WERI-Rb-1 (cell line): ENCODE measurements around the gene CDC20.

Experiments
- DNase-seq: peaks from one replicate; pipeline ENCODE4 v3.0.0-alpha.2; 2020
- H3K27ac ChIP-seq: fragments of 250-450 bp; sonication (Bioruptor Pico); 2 replicates; pipeline ENCODE4 v1.5.1; 2020; ENCODE audit warnings: mild to moderate bottlenecking, moderate library complexity
- H3K27me3 ChIP-seq: fragments of 250-450 bp; sonication (Bioruptor Pico); 2 replicates; pipeline ENCODE4 v1.5.1; 2021; ENCODE audit warnings: mild to moderate bottlenecking, low read depth, moderate library complexity; ENCODE audit not compliant: insufficient read depth, severe bottlenecking
- H3K36me3 ChIP-seq: fragments of 250-450 bp; sonication (Bioruptor Pico); 2 replicates; pipeline ENCODE4 v1.5.1; 2020; ENCODE audit warnings: mild to moderate bottlenecking, moderate library complexity
- H3K4me3 ChIP-seq: 2 replicates; pipeline ENCODE4 v1.5.1; 2011; ENCODE audit warnings: low read depth, mild to moderate bottlenecking, control low read depth, low read length
- H3K9me3 ChIP-seq: fragments of 250-450 bp; sonication (Bioruptor Pico); 2 replicates; pipeline ENCODE4 v1.5.1; 2021; ENCODE audit warnings: mild to moderate bottlenecking, moderate library complexity; ENCODE audit not compliant: severe bottlenecking
- TF ChIP-seq, protein P1 (sequence below): IDR thresholded peaks from 2 replicates; pipeline ENCODE4 v1.5.1; 2011; ENCODE audit warnings: low read depth, mild to moderate bottlenecking, control low read depth, inconsistent platforms, low read length

CDC20 gene

DNA sequence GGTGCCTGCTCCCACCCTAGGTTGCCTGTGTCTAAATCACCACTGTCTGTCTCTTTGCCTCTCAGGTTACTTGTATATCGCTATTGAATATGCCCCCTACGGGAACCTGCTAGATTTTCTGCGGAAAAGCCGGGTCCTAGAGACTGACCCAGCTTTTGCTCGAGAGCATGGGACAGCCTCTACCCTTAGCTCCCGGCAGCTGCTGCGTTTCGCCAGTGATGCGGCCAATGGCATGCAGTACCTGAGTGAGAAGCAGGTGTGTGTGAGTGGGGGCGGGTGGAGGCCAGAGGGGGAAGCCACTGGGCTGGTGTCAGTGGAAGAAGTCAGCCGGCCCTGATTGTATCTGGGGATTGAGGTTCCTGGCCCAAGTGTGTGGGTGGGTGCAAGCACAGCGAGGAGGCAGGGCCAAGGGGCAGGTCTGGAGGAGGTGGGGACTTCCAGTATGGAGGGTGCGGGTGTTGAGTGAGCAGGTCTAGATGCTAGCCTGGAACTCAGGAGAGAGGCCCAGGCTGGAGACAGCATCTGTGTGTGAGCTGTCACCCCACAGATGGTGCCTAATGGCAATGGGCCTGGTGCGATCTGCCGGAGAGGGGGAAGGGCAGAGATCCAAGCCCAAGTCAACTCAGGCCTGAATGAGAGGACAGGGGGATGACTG, 40.8 kb upstream of the CDC20 start:
- Histone ChIP-seq H3K36me3 (no peaks in the 10 kb centered on the region), H3K27me3 (no peaks in the 10 kb centered on the region), H3K9me3 (no peaks in the 10 kb centered on the region), H3K27ac (no peak overlapping the region), H3K4me3 (no peak overlapping the region)
- DNase-seq: peak; percentile 32
- TF ChIP-seq, protein P1, sequence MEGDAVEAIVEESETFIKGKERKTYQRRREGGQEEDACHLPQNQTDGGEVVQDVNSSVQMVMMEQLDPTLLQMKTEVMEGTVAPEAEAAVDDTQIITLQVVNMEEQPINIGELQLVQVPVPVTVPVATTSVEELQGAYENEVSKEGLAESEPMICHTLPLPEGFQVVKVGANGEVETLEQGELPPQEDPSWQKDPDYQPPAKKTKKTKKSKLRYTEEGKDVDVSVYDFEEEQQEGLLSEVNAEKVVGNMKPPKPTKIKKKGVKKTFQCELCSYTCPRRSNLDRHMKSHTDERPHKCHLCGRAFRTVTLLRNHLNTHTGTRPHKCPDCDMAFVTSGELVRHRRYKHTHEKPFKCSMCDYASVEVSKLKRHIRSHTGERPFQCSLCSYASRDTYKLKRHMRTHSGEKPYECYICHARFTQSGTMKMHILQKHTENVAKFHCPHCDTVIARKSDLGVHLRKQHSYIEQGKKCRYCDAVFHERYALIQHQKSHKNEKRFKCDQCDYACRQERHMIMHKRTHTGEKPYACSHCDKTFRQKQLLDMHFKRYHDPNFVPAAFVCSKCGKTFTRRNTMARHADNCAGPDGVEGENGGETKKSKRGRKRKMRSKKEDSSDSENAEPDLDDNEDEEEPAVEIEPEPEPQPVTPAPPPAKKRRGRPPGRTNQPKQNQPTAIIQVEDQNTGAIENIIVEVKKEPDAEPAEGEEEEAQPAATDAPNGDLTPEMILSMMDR: no peak

DNA sequence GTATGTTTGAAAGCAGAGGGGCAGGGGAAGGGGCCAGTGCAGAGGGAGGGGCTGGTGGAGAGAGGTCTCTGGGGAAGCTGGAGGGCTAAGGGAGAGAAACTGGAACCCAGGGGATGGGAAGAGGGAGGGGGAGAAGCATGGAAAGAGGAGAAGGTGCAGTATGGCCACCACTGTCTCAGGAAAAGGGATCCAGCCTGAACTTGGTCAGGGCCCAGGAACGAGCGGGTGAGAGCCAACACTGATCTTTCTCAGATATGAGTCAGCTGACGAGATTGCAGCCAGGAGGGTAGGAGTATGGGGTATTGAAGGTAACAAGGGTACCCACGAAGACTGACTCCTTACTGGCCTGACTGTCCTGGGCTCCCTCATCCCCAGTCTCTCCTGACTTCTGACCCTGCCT, 40.0 kb upstream of the CDC20 start:
- TF ChIP-seq, protein P1: no peak
- no peak for DNase-seq
- H3K4me3 ChIP-seq: no peak overlapping the region
- no peaks in the 10 kb centered on the region for H3K27me3 ChIP-seq
- H3K9me3 ChIP-seq: no peaks in the 10 kb centered on the region
- no peak overlapping the region for H3K27ac ChIP-seq
- H3K36me3 ChIP-seq: no peaks in the 10 kb centered on the region

DNA sequence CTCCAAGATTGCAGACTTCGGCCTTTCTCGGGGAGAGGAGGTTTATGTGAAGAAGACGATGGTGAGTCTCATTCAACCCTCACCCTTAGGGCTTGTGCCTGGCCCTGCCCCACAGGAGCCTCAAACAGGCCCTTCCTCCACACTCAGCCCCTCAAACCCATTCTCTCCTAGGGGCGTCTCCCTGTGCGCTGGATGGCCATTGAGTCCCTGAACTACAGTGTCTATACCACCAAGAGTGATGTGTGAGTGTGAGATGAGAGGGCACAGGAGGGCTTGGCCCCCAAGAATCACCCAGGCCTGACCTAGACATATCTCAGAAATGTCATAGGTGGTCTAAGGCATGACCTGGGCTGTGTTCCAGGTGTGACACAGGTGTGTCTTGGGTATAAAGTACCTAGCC, 39.5 kb upstream of the CDC20 start:
- Histone ChIP-seq H3K9me3 (no peaks in the 10 kb centered on the region), H3K36me3 (no peaks in the 10 kb centered on the region), H3K27ac (no peak overlapping the region), H3K4me3 (no peak overlapping the region), H3K27me3 (no peaks in the 10 kb centered on the region)
- TF ChIP-seq, protein P1: no peak
- DNase-seq: no peak

DNA sequence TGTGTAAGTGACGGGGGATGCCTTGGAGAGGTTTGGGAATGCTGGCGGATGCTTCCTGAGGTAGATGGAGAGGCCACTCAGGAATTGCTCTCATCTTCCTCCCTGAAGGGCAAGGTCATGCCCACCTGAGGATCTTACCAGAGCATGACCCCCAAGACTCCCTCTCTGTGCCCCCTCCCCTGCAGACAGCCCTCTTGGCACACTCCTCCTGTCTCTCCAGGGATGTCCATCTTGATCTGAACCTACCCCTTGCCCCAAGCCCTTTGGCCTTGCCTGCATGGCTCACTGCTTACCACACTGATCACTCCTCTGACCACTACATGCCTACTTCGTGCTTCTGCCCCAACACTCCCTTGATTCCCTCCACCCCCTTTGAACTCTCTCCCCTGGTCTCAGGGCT, 39.0 kb upstream of the CDC20 start:
- Histone ChIP-seq H3K36me3 (no peaks in the 10 kb centered on the region), H3K27ac (no peak overlapping the region), H3K9me3 (no peaks in the 10 kb centered on the region), H3K4me3 (no peak overlapping the region), H3K27me3 (no peaks in the 10 kb centered on the region)
- TF ChIP-seq, protein P1: no peak
- no peak for DNase-seq

DNA sequence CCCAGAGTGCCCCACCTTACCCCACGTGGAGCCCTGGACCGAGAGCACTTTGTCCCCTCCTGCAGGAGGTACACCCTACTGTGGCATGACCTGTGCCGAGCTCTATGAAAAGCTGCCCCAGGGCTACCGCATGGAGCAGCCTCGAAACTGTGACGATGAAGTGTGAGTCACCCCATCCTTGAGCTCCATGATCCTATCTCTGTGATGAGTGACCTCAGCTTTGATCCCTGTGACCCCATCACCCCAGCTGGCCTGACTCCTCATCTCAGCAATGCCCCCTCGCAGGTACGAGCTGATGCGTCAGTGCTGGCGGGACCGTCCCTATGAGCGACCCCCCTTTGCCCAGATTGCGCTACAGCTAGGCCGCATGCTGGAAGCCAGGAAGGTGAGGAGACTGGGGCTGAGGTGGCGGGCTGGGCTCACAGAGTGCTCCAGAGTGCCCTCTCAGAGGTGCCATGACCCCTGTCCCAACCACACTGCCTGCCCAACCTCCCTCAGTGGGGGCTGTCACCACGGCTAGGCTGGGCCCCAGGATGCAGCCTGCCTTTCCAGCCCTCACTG, 37.4 kb upstream of the CDC20 start:
- H3K4me3 ChIP-seq: no peak overlapping the region
- no peak overlapping the region for H3K27ac ChIP-seq
- no peaks in the 10 kb centered on the region for H3K27me3 ChIP-seq
- TF ChIP-seq, protein P1: no peak
- DNase-seq: no peak
- H3K9me3 ChIP-seq: peaks cover 3% of the 10 kb centered on the region
- no peaks in the 10 kb centered on the region for H3K36me3 ChIP-seq

DNA sequence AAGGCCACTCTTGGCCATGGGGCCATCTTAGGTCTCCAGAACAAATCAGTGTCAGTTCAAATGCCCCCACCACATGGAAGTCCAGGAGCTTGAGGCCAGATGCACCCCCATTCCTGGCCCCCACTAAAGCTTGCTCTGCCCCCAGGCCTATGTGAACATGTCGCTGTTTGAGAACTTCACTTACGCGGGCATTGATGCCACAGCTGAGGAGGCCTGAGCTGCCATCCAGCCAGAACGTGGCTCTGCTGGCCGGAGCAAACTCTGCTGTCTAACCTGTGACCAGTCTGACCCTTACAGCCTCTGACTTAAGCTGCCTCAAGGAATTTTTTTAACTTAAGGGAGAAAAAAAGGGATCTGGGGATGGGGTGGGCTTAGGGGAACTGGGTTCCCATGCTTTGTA, 36.3 kb upstream of the CDC20 start:
- DNase-seq: no peak
- TF ChIP-seq, protein P1: no peak
- Histone ChIP-seq H3K36me3 (no peaks in the 10 kb centered on the region), H3K27me3 (no peaks in the 10 kb centered on the region), H3K9me3 (peaks cover 6% of the 10 kb centered on the region), H3K4me3 (no peak overlapping the region), H3K27ac (no peak overlapping the region)
